ENCODE results near the gene JAKMIP2.

DNA sequence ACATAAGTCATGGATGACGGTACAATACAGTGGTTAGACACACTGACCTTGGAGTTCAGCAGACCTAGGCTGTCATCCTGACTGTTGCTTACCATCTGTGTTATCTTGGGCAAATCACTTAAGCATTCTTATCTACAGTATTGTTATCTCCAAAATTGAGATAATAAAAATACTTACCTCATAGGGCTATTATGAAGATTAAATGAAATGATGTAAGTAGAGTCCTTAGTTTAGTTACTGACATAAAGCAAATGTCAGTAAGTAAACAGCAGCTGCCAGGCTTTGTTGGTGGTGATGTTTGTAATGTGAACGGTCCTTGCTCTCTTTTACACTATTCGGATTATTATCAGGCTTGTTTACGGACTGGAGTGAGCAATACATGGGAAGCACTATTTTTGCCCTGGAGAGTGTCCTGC lies 165.3 kb downstream of the JAKMIP2 start:
- no peak for TF ChIP-seq ZNF565 (CRISPR knock-in tag; conservative IDR thresholded peaks at IDR 0.05; ENCODE audit: low read depth)
- TF ChIP-seq ISL1 (CRISPR knock-in tag; IDR thresholded peaks at IDR 0.05) = no peak

Measured in SK-N-SH treated with all-trans-retinoic acid at 6 μM for 48 hours (cell line).